ENCODE data around the gene CFAP157.

CFAP157 gene

GRCh38 chr9:127693697-127694096 is 13.1 kb upstream of the CFAP157 start:
- no peak for DNase-seq

GRCh38 chr9:127694890-127695720 is 11.7 kb upstream of the CFAP157 start:
- no peak for DNase-seq

GRCh38 chr9:127697575-127697974 is 9.2 kb upstream of the CFAP157 start:
- no peak for DNase-seq

GRCh38 chr9:127698386-127698785 is 8.4 kb upstream of the CFAP157 start:
- DNase-seq: no peak

- DNase-seq: peak; percentile 84
Observed at GRCh38 chr9:127698985-127699670, 7.7 kb upstream of the CFAP157 start.

GRCh38 chr9:127700140-127700539 is 6.6 kb upstream of the CFAP157 start:
- no peak for DNase-seq

- no peak for DNase-seq
Observed at GRCh38 chr9:127700594-127701255, 6.1 kb upstream of the CFAP157 start.

- DNase-seq: no peak
Observed at GRCh38 chr9:127703289-127703946, 3.4 kb upstream of the CFAP157 start.

- no peak for DNase-seq
Observed at GRCh38 chr9:127705577-127706379, 1.0 kb upstream of the CFAP157 start.

- no peak for DNase-seq
Observed at GRCh38 chr9:127707766-127708165, 978 bp downstream of the CFAP157 start.

- no peak for DNase-seq
Observed at GRCh38 chr9:127708952-127709587, 2.3 kb downstream of the CFAP157 start.

GRCh38 chr9:127710204-127710783 is 3.5 kb downstream of the CFAP157 start:
- DNase-seq: no peak

- DNase-seq: no peak
Observed at GRCh38 chr9:127711226-127711701, 4.5 kb downstream of the CFAP157 start.

- no peak for DNase-seq
Observed at GRCh38 chr9:127711831-127712274, 5.1 kb downstream of the CFAP157 start.

GRCh38 chr9:127712371-127712770 is 5.6 kb downstream of the CFAP157 start:
- no peak for DNase-seq

- no peak for DNase-seq
Observed at GRCh38 chr9:127712867-127713266, 6.1 kb downstream of the CFAP157 start.

GRCh38 chr9:127714020-127714750 is 7.4 kb downstream of the CFAP157 start:
- DNase-seq: no peak

GRCh38 chr9:127714951-127715469 is 8.2 kb downstream of the CFAP157 start:
- DNase-seq: peak; percentile 13

GRCh38 chr9:127715470-127716337 is 8.9 kb downstream of the CFAP157 start, which contains the start of the genes PTRH1 and TTC16:
Gene PTRH1, minus strand, starts transcription at chr9:127715663. Its CDS starts 24 bp downstream, at chr9:127715639.
Gene TTC16, plus strand, starts transcription at chr9:127716079. Its CDS starts 67 bp downstream, at chr9:127716146.
- peak; percentile 98 for DNase-seq
